Neural progenitor cell (in vitro differentiated cells): Measurements from ENCODE around the gene C1orf141. TPM values are rescaled to one million over a fixed set of nuclear protein-coding genes. Genes with fewer than 3 reads are reported as not detected.

Source experiments
- DNase-seq: peaks from one replicate; pipeline ENCODE4 v3.0.0-alpha.2; 2016; ENCODE audit warnings: low spot score
- H2AFZ ChIP-seq: fragments of 200-600 bp; sonication (generic); replicated peaks from 2 replicates; pipeline ENCODE4 v1.6.1; 2016; ENCODE audit warnings: antibody characterized with exemption
- H3F3A ChIP-seq: fragments of 200-600 bp; sonication (generic); 2 replicates; pipeline ENCODE4 v1.6.1; 2016; ENCODE audit warnings: antibody characterized with exemption, low read depth
- H3K27ac ChIP-seq: fragments of 200-600 bp; sonication (generic); 2 replicates; pipeline ENCODE4 v1.5.1; 2016; ENCODE audit warnings: mild to moderate bottlenecking
- H3K27me3 ChIP-seq: fragments of 200-600 bp; sonication (generic); 2 replicates; pipeline ENCODE4 v1.6.1; 2016; ENCODE audit warnings: mild to moderate bottlenecking, moderate library complexity
- H3K36me3 ChIP-seq: fragments of 200-600 bp; sonication (generic); 2 replicates; pipeline ENCODE4 v1.5.1; 2016
- H3K4me1 ChIP-seq: fragments of 200-600 bp; sonication (generic); 2 replicates; pipeline ENCODE4 v1.6.1; 2016; ENCODE audit warnings: mixed run types
- H3K4me2 ChIP-seq: fragments of 200-600 bp; sonication (generic); 2 replicates; pipeline ENCODE4 v1.6.1; 2016
- H3K4me3 ChIP-seq: fragments of 200-600 bp; sonication (generic); 2 replicates; pipeline ENCODE4 v1.5.1; 2016
- H3K79me2 ChIP-seq: fragments of 200-600 bp; sonication (generic); 2 replicates; pipeline ENCODE4 v1.6.1; 2016; ENCODE audit warnings: low read depth
- H3K9ac ChIP-seq: fragments of 200-600 bp; sonication (generic); 2 replicates; pipeline ENCODE4 v1.6.1; 2016
- H3K9me3 ChIP-seq: fragments of 200-600 bp; sonication (generic); 2 replicates; pipeline ENCODE4 v1.5.1; 2016; ENCODE audit warnings: low read depth
- H4K20me1 ChIP-seq: fragments of 200-600 bp; sonication (generic); 2 replicates; pipeline ENCODE4 v1.6.1; 2016; ENCODE audit warnings: low read depth
- H3K27ac Mint-ChIP-seq: 3 replicates; pipeline ENCODE4 v1.8.0; 2021; ENCODE audit warnings: mixed read lengths
- H3K27me3 Mint-ChIP-seq: 2 replicates; pipeline ENCODE4 v1.8.0; 2022; ENCODE audit warnings: low read depth, mild to moderate bottlenecking, inconsistent platforms, moderate library complexity, mixed read lengths; ENCODE audit not compliant: insufficient read depth
- H3K36me3 Mint-ChIP-seq: 3 replicates; pipeline ENCODE4 v1.8.0; 2021; ENCODE audit warnings: mixed read lengths
- H3K4me1 Mint-ChIP-seq: 3 replicates; pipeline ENCODE4 v1.8.0; 2021; ENCODE audit warnings: mixed read lengths
- H3K4me3 Mint-ChIP-seq: 3 replicates; pipeline ENCODE4 v1.8.0; 2021; ENCODE audit warnings: mild to moderate bottlenecking, moderate library complexity, mixed read lengths
- H3K9me3 Mint-ChIP-seq: 3 replicates; pipeline ENCODE4 v1.8.0; 2020; ENCODE audit warnings: mixed read lengths
- EZH2 ChIP-seq: fragments of 200-600 bp; sonication (generic); IDR thresholded peaks from 2 replicates; pipeline ENCODE4 v1.6.1; 2017; ENCODE audit warnings: antibody characterized with exemption, mild to moderate bottlenecking, moderate library complexity
- EZH2phosphoT487 ChIP-seq: fragments of 200-600 bp; sonication (generic); IDR thresholded peaks from 2 replicates; pipeline ENCODE4 v1.6.1; 2017; ENCODE audit warnings: antibody characterized with exemption
- total RNA-seq: library from RNA; depleted of rRNA; stranded (reverse); fragments of >200 nt; gene quantifications from 2 replicates; pipeline ENCODE4 v1.2.3, GENCODE V29; 2015; ENCODE audit warnings: low replicate concordance
- TF ChIP-seq, protein P1 (sequence below): fragments of 200-600 bp; sonication (generic); IDR thresholded peaks from 2 replicates; pipeline ENCODE4 v1.5.1; 2017; ENCODE audit warnings: antibody characterized with exemption, mild to moderate bottlenecking

Gene C1orf141
- total RNA-seq, 1 donor from 2014 or later = not detected

DNA sequence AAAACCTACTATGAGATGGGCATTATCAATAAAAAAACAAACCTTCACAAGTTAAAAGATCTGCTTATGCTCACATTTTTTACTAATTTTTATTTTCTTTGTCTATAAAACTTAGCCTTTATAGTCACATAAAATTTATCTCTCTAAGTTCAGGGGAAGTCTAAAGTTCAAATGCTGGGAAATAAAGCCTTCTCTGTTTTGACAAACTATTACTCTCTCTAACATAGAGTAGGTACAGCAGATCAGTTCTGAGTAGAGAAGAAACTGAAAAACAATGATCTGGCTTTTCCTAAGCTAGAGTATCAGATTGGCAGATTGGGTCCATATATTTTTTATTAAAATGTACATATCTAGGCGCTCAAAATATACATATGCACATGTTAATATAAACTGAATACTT, 31.2 kb downstream of the C1orf141 start:
- H3K27me3 ChIP-seq = no peaks in the 10 kb centered on the region
- DNase-seq = no peak
- H3K9ac ChIP-seq = no peak overlapping the region
- Mint-ChIP-seq H3K4me1 (no peaks in the 10 kb centered on the region), H3K27me3 (no peaks in the 10 kb centered on the region), H3K4me3 (no peak overlapping the region), H3K36me3 (no peaks in the 10 kb centered on the region), H3K9me3 (no peaks in the 10 kb centered on the region), H3K27ac (no peak overlapping the region)
- H3K79me2 ChIP-seq = no peaks in the 10 kb centered on the region
- no peak overlapping the region for H3K4me3 ChIP-seq
- no peaks in the 10 kb centered on the region for H3F3A ChIP-seq
- H3K9me3 ChIP-seq = no peaks in the 10 kb centered on the region
- H3K36me3 ChIP-seq = no peaks in the 10 kb centered on the region
- H3K4me2 ChIP-seq = no peak overlapping the region
- no peak overlapping the region for H3K27ac ChIP-seq
- no peaks in the 10 kb centered on the region for H4K20me1 ChIP-seq
- no peak overlapping the region for H2AFZ ChIP-seq
- TF ChIP-seq EZH2phosphoT487 (no peak), EZH2 (no peak)
- TF ChIP-seq, protein P1, sequence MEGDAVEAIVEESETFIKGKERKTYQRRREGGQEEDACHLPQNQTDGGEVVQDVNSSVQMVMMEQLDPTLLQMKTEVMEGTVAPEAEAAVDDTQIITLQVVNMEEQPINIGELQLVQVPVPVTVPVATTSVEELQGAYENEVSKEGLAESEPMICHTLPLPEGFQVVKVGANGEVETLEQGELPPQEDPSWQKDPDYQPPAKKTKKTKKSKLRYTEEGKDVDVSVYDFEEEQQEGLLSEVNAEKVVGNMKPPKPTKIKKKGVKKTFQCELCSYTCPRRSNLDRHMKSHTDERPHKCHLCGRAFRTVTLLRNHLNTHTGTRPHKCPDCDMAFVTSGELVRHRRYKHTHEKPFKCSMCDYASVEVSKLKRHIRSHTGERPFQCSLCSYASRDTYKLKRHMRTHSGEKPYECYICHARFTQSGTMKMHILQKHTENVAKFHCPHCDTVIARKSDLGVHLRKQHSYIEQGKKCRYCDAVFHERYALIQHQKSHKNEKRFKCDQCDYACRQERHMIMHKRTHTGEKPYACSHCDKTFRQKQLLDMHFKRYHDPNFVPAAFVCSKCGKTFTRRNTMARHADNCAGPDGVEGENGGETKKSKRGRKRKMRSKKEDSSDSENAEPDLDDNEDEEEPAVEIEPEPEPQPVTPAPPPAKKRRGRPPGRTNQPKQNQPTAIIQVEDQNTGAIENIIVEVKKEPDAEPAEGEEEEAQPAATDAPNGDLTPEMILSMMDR = no peak
- H3K4me1 ChIP-seq = peaks cover 6% of the 10 kb centered on the region

DNA sequence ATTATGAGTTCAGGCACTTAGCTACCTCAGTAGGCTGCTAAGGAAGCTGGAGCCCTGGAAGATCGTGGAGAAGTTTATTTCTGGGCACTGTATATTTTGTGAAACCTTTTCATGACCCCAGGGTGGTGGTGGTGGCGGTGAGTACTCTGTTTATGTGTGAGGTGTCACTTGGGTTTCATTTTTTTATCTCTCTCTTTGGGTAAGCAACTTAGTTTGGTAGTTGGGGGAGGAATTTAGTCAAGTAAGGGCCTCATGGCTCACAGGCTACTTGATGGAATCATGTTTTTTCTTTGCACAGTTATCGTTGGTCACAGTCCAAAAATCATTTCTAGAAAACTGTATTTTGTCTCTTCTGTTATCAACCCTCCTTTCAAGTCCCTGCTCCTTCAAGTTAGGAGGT, 33.9 kb downstream of the C1orf141 start:
- peaks cover 10% of the 10 kb centered on the region for H3K4me1 Mint-ChIP-seq
- H3K4me3 Mint-ChIP-seq = no peak overlapping the region
- Histone ChIP-seq H2AFZ (no peak overlapping the region), H3K27ac (no peak overlapping the region), H3K36me3 (no peaks in the 10 kb centered on the region), H3K9me3 (no peaks in the 10 kb centered on the region), H3K79me2 (no peaks in the 10 kb centered on the region), H3K9ac (no peak overlapping the region), H3K4me3 (no peak overlapping the region), H3K27me3 (no peaks in the 10 kb centered on the region), H3F3A (peaks cover 9% of the 10 kb centered on the region), H3K4me1 (peaks cover 19% of the 10 kb centered on the region), H4K20me1 (no peaks in the 10 kb centered on the region), H3K4me2 (no peak overlapping the region)
- H3K36me3 Mint-ChIP-seq = no peaks in the 10 kb centered on the region
- H3K27me3 Mint-ChIP-seq = peaks cover 3% of the 10 kb centered on the region
- no peak for DNase-seq
- TF ChIP-seq EZH2 = no peak
- TF ChIP-seq, protein P1 = no peak
- TF ChIP-seq EZH2phosphoT487 = no peak
- no peak overlapping the region for H3K27ac Mint-ChIP-seq
- H3K9me3 Mint-ChIP-seq = no peaks in the 10 kb centered on the region

DNA sequence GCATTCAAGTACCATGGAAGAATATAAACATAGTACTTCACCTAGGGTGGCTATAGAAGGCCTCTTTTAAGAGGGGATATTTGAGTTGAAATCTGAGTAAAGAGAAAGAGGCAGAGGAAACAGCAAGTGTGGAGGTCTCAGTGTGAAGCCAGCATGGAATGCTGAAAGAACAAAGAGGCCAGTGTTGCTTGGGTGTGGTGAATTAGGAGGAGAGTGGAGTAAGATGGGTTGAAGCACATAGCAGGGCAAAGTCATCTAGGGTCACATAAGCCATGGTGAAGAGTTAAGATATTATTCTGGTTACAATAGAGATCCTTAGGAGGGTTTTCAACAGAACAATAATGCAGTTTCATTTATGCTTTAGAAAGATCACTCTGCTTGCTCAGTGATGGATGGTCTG, 37.5 kb downstream of the C1orf141 start:
- no peaks in the 10 kb centered on the region for H3K27me3 ChIP-seq
- Mint-ChIP-seq H3K4me1 (peaks cover 10% of the 10 kb centered on the region), H3K36me3 (no peaks in the 10 kb centered on the region), H3K27ac (peak overlapping the region; percentile 26), H3K27me3 (peaks cover 5% of the 10 kb centered on the region), H3K9me3 (no peaks in the 10 kb centered on the region), H3K4me3 (no peak overlapping the region)
- peak; percentile 62 for DNase-seq
- no peak overlapping the region for H3K4me3 ChIP-seq
- H2AFZ ChIP-seq = no peak overlapping the region
- H3K4me1 ChIP-seq = peaks cover 19% of the 10 kb centered on the region
- peak overlapping the region; percentile 49 for H3K4me2 ChIP-seq
- H3K9ac ChIP-seq = no peak overlapping the region
- H3K36me3 ChIP-seq = no peaks in the 10 kb centered on the region
- H3K27ac ChIP-seq = no peak overlapping the region
- no peak for TF ChIP-seq EZH2phosphoT487
- TF ChIP-seq EZH2 = no peak
- TF ChIP-seq, protein P1 = no peak
- H3K9me3 ChIP-seq = no peaks in the 10 kb centered on the region
- peaks cover 9% of the 10 kb centered on the region for H3F3A ChIP-seq
- H3K79me2 ChIP-seq = no peaks in the 10 kb centered on the region
- H4K20me1 ChIP-seq = no peaks in the 10 kb centered on the region
